ENCODE measurements around the gene SPG7. TPM values are rescaled to one million over a fixed set of nuclear protein-coding genes. Genes with fewer than 3 reads are reported as not detected.

The SPG7 gene
- total RNA-seq, 4 donors from 2014 or later: 58.8 to 94.3 (median 83.3) TPM

DNA sequence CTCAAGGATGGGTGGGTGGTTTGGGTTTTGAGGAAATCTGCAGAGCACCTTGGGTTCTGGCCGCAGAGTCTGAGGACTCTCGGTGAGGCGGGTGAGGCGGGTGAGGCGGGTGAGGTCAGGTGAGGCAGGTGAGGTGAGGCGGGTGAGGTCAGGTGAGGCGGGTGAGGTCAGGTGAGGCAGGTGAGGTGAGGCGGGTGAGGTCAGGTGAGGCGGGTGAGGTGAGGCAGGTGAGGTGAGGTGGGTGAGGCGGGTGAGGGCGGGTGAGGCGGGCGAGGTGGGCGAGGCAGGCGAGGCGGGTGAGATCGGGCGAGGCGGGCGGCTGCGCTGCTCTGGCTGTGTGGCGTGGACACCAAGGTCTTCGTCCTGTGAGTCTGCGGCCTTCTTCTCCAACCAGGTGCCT is 28.2 kb downstream of the SPG7 start:
- WGBS: 92% methylated on average over 24 of the region's 24 CpGs
- no peak for DNase-seq (ENCODE audit: extremely low spot score)
- Histone ChIP-seq H3K27me3 (no peaks in the 10 kb centered on the region), H3K27ac (replicated peaks in 1 of 4) (no peak overlapping the region), H3K9me3 (no peaks in the 10 kb centered on the region), H3K36me3 (peaks cover 56 to 86% (median 78%) of the 10 kb centered on the region in 4 donors), H3K4me1 (peaks cover 0 to 9% (median 6%) of the 10 kb centered on the region in 4 donors), H3K4me3 (no peak overlapping the region)
- no peak for TF ChIP-seq EP300 (IDR thresholded peaks at IDR 0.05)
- no peak for TF ChIP-seq POLR2AphosphoS5 (IDR thresholded peaks at IDR 0.05)
- TF ChIP-seq, protein P1, sequence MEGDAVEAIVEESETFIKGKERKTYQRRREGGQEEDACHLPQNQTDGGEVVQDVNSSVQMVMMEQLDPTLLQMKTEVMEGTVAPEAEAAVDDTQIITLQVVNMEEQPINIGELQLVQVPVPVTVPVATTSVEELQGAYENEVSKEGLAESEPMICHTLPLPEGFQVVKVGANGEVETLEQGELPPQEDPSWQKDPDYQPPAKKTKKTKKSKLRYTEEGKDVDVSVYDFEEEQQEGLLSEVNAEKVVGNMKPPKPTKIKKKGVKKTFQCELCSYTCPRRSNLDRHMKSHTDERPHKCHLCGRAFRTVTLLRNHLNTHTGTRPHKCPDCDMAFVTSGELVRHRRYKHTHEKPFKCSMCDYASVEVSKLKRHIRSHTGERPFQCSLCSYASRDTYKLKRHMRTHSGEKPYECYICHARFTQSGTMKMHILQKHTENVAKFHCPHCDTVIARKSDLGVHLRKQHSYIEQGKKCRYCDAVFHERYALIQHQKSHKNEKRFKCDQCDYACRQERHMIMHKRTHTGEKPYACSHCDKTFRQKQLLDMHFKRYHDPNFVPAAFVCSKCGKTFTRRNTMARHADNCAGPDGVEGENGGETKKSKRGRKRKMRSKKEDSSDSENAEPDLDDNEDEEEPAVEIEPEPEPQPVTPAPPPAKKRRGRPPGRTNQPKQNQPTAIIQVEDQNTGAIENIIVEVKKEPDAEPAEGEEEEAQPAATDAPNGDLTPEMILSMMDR (IDR thresholded peaks at IDR 0.05): no peak
- TF ChIP-seq POLR2A (IDR thresholded peaks at IDR 0.05; ENCODE audit: low read depth): no peak
- intact Hi-C loops (cut with DNase I): no loop called here

GRCh38 chr16:89536886-89537548 is 28.8 kb downstream of the SPG7 start:
- 88% methylated on average over 22 of the region's 36 CpGs for WGBS
- Histone ChIP-seq H3K4me1 (peaks cover 4 to 12% (median 10%) of the 10 kb centered on the region in 4 donors), H3K27ac (replicated peaks in 1 of 4) (no peak overlapping the region), H3K4me3 (no peak overlapping the region), H3K27me3 (no peaks in the 10 kb centered on the region), H3K9me3 (no peaks in the 10 kb centered on the region), H3K36me3 (peaks cover 49 to 86% (median 74%) of the 10 kb centered on the region in 4 donors)
- intact Hi-C loops (cut with DNase I): no loop called here
- TF ChIP-seq, protein P1 (IDR thresholded peaks at IDR 0.05): no peak
- no peak for TF ChIP-seq POLR2AphosphoS5 (IDR thresholded peaks at IDR 0.05)
- TF ChIP-seq EP300 (IDR thresholded peaks at IDR 0.05): no peak
- TF ChIP-seq POLR2A (IDR thresholded peaks at IDR 0.05; ENCODE audit: low read depth): no peak
- DNase-seq (ENCODE audit: extremely low spot score): no peak

DNA sequence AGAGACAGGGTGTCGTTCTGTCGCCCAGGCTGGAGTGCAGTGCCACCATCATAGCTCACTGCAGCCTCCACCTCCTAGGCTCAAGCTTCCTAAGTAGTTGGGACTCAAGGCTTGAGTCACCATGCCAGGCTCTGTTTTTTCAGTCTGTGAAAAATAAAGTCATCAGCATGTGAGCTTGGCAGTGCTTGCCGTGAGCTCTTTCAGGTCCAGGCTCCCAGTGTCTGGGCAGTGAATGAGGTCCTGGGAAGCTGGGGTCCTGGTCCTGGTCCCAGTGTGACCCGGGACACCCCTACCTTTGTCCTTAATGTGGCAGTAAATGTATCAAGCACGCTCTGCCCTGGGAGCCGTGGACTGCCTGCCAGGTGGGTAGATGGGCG is 29.3 kb downstream of the SPG7 start:
- intact Hi-C loops (cut with DNase I): no loop called here

DNA sequence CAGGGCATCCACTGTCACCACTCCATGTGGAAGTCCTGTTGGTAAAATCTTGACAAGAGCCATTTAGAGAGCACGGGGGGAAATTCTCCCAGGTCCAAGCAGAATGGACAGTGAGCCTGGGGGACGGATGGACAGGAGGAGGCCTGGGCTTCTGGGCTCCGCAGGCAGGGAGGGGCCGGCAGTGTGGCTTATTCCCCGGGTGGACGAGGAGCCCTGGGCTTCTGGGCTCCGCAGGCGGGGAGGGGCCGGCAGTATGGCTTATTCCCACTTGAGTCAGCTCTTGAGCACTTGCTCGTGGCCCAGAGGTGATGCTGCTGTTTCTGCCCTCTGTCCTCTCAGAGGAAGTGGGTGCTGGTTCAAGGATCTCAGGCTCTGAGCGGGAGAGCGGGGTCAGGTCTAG is 30.1 kb downstream of the SPG7 start:
- Histone ChIP-seq H3K36me3 (peaks cover 41 to 76% (median 63%) of the 10 kb centered on the region in 4 donors), H3K4me3 (no peak overlapping the region), H3K9me3 (no peaks in the 10 kb centered on the region), H3K27ac (replicated peaks in 1 of 4) (no peak overlapping the region), H3K4me1 (peaks cover 6 to 18% (median 13%) of the 10 kb centered on the region in 4 donors), H3K27me3 (no peaks in the 10 kb centered on the region)
- TF ChIP-seq EP300 (IDR thresholded peaks at IDR 0.05) (no peak), POLR2A (IDR thresholded peaks at IDR 0.05; ENCODE audit: low read depth) (no peak), POLR2AphosphoS5 (IDR thresholded peaks at IDR 0.05) (no peak)
- TF ChIP-seq, protein P1 (IDR thresholded peaks at IDR 0.05): no peak
- intact Hi-C loops (cut with DNase I): no loop called here
- no peak for DNase-seq (ENCODE audit: extremely low spot score)
- WGBS: 91% methylated on average over 11 of the region's 12 CpGs

More for the DNA sequence above, 29.3 kb downstream of the SPG7 start:
- no peak for TF ChIP-seq POLR2AphosphoS5 (IDR thresholded peaks at IDR 0.05)
- TF ChIP-seq POLR2A (IDR thresholded peaks at IDR 0.05; ENCODE audit: low read depth): no peak
- TF ChIP-seq, protein P1 (IDR thresholded peaks at IDR 0.05): no peak
- no peak for TF ChIP-seq EP300 (IDR thresholded peaks at IDR 0.05)
- H3K4me1 ChIP-seq: peaks cover 6 to 17% (median 13%) of the 10 kb centered on the region in 4 donors
- DNase-seq (ENCODE audit: extremely low spot score): no peak
- H3K9me3 ChIP-seq: no peaks in the 10 kb centered on the region
- no peak overlapping the region for H3K4me3 ChIP-seq
- peaks cover 44 to 83% (median 70%) of the 10 kb centered on the region in 4 donors for H3K36me3 ChIP-seq
- no peaks in the 10 kb centered on the region for H3K27me3 ChIP-seq
- WGBS: 93% methylated on average over 7 of the region's 7 CpGs
- H3K27ac ChIP-seq (replicated peaks in 1 of 4): no peak overlapping the region
